NCI-H748 (cell line): ENCODE data around the gene TACR2.
A peak's percentile ranks its signal among the peaks of the same experiment; 100 is the strongest.
"Not testable (repeated sequence)": the region's sequence is repeated elsewhere in the genome, so short reads cannot be mapped to it uniquely, and the experiment has no call there.

Source experiments
- DNase-seq: peaks from one replicate; lab custom pipeline; 2025; ENCODE audit not compliant: unreplicated experiment; lab: John Stamatoyannopoulos, UW

Gene TACR2

DNA sequence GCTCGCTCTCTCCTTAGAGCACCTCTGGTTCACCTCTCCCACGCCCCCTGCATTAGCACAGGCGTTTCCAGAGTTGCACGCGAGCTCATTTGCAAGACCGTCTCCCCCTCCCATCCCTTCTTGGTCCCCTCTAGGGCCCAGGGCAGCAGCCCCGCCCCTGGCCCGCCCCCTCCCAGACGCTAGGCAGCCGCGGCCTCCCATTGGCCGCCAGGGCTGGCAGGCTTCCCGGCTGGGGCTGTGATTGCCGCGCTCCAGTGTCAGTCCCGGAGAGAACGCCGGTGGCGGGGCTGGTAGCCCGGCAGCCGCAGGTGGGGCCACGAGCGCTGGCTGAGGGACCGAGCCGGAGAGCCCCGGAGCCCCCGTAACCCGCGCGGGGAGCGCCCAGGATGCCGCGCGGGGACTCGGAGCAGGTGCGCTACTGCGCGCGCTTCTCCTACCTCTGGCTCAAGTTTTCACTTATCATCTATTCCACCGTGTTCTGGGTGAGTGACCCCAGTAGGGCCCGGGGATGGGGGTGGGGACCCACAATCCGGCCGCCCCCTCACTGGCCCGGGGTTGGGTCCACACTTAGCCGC is 34.6 kb upstream of the TACR2 start, which contains the start of gene TSPAN15:
Gene TSPAN15, plus strand, starts transcription at position 257 of the 575 bp plus-strand sequence. Its CDS starts 130 bp downstream, at position 387.
- DNase-seq: peak; percentile 91

DNA sequence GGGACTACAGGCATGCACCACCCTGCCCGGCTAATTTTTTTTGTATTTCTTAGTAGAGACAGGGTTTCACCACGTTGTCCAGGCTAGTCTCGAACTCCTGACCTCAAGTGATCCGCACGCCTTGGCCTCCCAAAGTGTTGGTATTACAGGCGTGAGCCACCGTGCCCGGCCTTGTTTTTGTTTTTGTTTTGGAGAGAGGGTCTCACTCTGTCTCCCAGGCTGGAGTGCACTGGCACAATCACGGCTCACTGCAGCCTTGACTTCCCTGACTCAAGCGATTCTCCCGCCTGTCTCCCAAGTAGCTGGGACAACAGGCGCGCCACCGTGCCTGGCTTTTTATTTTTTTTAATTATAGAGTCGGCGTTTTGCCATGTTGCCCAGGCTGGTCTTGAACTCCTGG is 33.7 kb upstream of the TACR2 start:
- not testable (repeated sequence) for DNase-seq

DNA sequence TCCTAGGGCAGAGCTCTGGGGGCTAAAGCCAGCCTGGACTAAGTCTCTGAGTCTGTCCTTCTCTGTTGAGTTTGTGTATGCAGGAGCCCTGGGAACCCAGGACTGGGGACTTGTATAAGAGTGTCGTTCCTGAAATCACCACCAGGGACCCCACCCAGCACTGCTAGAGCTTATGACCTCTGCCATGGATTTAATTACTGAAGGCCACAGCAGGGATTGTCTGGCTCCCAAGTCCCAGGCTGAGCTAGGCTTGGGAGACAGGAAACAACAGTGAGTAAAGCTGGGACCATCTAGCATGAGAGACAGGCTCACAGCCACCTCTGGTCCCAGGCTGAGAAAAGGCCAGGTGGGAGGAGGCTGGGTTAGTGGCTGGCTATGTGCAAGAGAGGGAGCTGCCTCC is 33.1 kb upstream of the TACR2 start:
- DNase-seq: peak; percentile 61

DNA sequence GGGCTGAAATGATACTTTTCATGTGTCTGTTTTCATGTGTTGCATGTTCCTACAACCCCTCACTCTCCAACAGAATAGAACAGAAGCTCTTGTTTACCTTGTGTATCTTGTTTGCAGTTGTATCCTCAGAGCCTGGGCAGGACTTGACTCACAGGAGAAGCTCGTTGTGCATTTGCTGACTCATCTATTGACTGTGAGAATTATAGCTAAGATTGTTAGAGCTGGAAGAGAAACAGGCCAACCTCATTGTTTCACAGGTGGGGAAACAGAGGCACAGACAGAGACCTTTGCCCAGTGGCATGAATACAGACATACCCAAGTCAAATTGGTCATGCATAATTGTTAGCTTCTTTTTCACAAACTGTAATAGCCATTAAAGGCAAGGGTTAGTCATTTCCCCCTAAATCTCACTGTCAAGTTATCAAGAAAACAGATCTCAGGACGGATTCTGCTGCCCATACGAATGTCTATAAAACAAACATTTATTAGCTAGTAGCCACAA is 30.0 kb upstream of the TACR2 start:
- no peak for DNase-seq

DNA sequence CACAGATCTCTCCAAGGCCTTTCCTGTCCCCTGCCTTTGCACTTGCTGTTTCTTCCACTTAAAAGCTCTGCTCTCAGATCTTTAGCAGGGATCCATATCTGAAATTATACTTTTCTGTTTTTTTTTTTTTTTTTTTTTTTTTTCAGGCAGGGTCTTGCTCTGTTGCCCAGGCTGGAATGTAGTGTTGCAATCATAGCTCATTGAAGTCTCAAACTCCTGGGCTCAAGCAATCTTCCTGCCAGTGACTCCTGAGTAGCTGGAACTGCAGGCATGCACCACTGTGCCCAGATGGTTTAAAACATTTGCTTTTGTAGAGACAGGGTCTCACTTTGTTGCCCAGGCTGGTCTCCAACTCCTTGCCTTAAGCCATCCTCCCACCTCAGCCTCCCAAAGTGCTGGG is 29.5 kb upstream of the TACR2 start:
- no peak for DNase-seq

DNA sequence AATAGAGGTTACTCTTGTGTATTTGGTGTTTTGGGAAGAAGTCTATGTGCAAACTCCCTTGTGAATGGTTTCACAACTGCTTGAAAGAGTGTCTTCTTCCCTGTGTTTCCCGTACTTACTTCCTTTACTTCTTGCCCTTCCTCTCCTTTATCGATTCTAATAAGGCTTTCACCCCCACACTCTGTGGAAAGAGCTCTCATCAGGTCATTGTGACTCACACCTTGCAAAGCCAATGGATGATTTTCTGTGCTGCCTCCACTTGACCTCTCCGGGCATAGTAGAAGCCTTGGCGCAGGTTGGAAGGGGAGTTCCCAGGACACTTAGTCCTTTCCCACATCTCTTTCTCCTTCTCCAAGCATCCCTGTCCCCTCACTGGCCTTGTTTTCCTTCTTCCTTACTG is 28.3 kb upstream of the TACR2 start:
- no peak for DNase-seq

DNA sequence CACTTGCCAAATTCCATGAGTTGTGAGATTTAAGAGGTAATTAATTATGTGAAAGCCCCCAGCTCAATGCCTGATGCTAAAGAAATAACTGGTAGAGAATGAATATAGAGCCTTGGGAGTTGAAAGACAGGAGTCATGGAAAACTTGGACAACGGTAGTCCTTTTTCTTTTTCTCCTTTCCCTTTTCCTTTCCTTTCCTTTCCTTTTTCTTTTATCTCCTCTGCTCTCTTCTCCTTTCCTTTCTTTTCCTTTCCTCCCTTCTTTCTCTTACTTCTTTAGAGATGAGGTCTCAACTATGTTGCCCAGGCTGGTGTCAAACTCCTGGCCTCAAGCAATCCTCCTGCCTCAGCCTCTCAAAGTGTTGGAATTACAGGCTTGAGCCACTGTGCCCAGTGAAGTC is 26.6 kb upstream of the TACR2 start:
- DNase-seq: no peak

DNA sequence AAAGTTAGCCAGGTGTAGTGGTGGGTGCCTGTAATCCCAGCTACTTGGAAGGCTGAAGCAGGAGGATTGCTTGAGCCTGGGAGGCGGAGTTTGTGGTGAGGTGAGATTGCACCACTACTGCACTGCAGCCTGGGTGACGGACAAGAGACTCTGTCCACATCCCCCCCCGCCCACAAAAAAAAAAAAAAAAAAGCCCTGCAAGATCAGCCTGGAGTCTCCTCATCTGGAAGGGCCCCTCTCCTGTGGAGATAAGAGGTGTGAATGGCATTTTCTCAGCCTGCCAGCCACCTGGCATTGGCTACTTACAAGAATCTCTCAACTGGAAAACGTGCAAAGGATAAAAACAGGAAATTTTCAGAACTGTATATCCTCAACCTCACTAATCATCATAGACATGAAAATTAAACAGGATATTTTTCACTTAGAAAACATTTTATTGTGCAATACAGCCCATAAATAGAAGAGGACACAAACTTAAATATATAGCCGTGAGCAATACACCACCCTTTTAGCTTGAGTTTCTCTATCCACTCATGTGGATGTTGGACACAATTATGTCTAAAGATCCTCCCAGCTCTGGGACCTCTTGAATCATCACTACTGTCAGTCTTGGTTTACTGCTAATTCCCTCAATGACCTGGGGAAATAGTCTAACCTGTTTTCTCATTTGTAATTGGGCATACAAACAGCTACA is 23.2 kb upstream of the TACR2 start:
- no peak for DNase-seq

DNA sequence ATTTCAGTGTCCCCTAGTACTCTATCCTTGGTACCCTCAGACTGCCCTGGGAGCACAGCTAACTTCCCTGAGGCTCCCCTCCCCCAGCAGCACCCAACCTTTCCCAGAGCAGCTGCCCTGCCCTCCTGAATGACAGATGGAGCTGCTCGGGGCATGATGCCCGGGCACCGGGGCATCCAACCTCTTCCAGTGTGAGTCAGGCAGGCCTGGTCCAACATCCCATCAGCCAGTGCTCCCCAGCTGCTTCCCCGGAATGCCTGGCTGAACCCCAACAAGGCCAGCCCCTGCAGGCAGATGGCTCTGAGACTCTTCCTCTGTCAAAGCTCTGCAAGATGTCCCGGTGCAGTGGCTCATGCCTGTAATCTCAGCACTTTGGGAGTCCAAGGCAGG is 22.6 kb upstream of the TACR2 start:
- DNase-seq: no peak

DNA sequence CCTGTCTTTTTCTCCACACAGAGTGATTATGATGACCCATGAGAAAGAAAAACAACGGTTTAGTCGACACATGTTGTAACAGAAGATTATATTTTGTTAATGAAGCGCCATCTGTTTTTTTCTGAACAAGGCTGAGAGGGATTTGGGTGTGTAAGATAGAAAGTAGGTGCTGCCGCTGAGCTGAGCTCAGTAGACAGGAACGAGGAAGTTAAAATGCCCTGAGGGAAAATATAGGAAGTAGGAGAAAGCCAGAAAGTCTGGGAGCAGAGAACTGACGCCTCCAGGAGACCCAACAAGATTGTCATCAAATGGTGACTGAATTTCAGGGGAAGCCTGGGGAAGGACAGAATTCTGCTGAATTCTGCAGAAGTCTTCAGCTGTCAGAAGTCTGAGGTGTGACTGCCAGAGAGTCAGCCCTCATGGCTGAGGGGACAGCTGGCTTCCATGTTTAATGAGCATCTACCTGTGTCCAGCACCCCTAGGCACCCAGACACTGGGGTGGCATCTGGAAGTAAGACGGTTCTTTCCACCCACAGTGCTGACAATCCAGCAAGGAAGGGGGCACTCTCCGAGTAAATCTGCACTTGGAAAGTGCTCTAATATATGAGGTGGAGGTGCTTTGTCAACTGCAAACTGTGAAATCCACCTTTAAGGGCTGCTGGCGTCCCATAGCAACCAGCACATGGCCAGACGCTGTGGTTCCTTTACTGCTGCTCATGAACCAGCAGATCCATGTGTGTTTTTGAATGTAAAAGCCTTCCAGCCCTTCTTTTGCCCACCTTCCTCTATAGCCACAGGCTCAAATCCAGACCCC is 22.0 kb upstream of the TACR2 start:
- no peak for DNase-seq

DNA sequence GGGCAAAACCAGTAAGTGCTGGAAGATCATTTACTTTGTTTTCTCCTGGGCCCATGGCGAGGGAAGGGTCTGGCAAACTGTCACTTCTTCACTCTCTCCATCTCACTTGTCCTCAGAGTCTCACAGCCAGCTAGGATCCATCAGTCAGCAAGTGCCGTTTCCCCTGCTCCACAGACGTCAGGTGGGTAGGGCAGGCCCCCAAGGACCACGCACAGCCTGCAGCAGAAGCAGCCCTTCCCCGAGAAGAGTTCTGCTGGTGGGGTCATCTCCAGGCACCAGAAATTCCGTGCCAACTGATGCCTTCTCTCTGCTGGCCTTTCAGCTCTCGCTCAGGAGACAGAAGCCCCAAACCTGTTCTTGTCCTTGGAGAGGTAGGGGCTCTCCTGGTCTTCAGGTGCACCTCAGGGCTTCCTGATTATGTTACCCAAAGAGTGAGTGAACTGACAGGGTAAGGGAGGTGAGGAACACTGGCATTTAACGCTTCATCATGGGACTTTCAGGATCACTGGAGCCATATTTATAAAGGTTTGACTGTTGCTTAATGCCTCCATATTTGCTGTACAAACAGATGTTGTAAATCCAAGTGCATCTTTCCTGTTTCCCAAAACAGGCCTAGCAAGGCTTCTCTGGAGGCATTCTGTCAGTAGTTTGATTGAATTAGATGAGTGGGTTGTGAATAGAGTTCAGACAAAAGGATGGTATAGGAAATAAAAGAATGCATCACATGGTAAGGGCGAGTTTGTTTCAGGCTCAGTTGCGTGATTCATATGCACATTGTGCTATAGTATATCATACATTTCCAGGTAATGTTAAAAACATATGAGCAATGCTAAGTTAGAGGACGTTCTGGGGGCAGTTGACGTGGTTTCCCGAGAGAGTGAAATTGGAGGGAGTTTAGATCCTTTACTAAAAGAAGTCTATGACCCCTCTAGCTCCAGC is 20.9 kb upstream of the TACR2 start:
- DNase-seq: no peak

DNA sequence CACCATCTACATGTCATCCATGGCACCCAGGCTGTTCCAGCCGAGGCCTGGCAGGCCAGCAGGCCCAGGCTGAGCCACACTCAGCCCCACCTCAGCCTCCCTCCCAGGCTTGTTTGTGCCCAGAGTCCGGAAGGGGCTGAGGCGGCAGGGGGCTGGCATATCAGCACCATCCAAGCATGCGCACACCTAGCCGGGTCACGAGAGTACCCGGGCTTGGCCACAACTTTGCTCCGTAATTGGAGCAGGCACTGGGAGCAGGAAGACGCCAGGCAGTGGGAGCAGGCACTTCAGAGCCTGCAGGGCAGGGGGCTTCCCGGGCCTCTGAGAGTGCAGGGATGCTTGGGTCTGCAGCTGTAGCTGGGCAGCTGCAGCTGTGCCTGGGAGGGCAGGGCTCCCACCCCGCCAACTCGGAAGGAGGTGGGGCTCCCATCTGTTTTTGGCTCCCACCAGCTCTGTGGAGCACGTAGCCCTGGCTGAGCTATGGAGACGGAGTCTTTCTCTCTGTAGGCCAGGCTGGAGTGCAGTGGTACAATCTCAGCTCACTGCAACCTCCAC is 19.3 kb upstream of the TACR2 start:
- no peak for DNase-seq

DNA sequence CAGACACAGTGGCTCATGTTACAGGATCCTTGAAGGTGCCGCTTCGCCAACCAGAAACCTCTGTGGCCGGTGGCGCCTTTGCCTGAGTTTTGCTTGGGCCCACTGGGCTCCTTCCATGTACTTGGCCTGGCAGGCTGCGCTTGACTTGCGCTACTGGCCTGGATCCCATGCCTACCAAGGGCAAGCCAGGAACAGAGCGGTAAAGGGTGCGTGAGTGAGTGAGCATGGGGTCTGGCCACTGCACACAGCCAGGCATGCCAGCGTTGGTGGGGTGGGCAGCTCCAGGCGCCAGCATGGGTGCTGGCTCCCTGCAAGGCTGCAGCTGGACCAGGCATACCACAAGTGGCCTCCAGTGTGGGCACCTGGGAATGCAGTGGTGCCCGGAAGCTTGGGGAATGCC is 18.2 kb upstream of the TACR2 start:
- no peak for DNase-seq

DNA sequence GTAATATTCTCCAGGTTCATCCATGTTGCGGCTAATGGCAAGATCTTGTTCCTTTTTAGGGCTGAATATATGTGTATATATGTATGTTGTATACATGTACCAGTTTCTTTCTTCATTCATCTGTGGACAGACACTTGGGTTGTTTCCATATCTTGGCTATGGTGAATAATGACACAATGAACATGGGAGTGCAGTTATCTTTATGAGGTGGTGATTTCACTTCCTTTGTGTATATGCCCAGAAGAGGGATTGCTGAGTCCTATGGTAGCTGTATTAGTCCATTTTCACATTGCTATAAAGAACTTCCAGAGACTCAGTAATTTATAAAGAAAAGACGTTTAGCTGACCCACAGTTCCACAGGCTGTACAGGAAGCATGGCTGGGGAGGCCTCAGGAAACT is 17.5 kb upstream of the TACR2 start:
- DNase-seq: no peak

DNA sequence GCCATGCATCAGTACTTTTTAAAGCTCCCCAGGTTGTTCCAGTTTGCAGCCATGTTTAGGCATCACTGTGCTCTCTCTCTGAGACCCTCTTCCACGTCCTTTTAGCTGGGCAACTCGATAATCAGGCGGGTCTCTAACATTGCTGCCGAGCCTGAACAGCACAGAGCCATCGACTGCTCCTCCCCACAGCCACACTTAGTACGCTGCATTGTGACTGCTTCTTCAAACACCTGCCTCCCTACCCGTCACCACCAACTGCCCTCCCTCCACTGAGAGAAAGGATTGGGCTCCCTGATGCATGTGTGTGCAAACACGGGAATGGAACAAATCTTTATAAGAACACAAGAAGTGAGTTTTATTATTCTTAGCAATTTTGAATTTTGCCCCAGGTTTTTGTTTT is 11.4 kb upstream of the TACR2 start:
- peak; percentile 26 for DNase-seq

DNA sequence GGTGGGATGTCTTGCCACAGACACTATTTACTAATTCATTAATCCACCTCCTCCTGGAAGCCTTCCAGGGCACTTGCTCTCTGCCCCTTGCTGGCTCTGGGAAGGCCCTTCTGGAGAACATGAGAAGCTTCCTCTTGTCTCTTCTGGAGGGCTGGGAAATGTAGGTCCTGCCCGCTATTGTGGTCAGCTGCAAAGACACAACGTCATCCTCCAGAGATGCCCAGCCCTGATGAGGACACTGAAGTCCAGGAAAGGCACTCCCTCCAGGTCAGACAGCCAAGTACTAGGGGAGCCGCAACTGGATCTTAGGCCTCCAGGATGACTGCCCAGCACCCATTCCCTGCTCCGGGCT is 9.6 kb upstream of the TACR2 start:
- no peak for DNase-seq

DNA sequence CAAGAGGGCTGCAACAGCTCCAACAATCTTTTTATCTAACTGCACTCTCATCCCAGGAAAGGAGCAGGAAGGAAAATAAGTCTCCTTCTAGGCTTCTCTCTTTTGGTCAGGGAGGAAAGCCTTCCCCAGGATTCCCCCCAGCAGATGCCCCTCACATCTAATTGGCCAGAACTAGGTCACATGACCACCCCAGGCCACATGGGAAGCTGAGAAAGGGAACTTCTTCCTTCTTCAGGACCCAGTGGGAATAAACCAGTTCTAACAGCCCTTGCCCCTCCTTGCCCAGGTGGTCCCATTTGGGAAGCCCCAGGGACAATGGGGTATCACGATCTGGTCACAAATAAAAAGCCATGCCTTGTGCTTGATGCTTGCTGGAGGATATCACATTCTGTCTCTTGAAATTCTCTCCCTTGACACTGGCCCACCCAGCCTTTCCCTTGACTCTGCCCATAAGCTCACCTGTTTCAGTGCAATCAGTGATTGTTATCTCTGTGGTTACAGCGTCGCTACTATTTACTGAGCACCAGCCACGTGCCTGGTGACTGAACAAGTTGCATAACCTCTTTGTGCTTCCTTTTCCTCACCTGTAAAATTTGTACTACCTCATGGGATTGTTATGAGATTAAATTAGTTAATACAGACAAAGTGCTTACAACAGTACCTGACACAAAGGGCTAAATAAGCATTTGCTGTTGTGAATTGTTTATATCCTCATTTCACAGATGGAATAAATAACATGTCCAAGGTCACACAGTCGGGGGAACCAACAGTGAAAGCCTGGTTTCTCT is 9.0 kb upstream of the TACR2 start:
- peak; percentile 60 for DNase-seq

DNA sequence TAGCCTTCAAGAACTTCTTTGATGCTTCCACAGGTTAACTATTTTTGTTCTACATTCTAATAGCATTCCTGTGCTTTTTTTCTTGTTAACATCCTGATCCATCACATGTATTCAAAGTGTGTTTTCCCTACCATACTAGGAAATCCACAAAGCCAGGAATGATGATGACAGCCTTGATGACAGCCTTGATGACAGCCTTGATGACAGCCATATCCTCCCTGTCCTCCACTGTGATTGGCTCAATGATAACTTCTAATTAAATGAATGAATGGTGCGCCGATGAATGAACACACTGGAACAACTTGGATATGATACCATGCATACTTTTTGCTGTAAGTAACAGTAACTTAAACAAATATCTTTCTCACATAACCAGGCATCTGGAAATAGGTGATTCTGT is 8.3 kb upstream of the TACR2 start:
- no peak for DNase-seq

DNA sequence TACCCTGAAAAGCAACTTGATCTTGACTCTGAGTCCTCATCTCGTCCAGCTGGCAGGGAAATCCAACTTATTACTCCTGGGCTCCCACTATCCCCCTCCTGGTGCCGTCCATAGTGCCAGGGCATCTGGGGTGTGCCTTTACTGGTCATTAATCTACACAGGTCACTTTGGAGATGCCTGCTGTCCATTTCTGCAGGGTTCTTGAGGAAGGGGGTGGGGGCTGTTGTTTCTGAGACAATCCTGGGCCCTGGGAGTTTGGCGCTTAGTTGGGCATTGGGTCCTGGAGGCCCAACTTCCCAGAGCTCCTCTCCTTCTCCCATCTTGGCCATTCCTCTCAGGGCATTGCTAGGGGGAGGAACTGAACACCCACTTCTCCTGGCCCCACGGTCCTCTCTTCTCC is 6.0 kb upstream of the TACR2 start:
- no peak for DNase-seq
